Loucy (cell line): Measurements from ENCODE around the gene TMEM81.

Experiments
- EZH2phosphoT487 ChIP-seq: fragments of 200-600 bp; IDR thresholded peaks from 2 replicates; pipeline ENCODE4 v1.6.1; 2018; ENCODE audit warnings: antibody characterized with exemption, mild to moderate bottlenecking, moderate library complexity, borderline replicate concordance
- TF ChIP-seq, protein P1 (sequence below): fragments of 200-600 bp; sonication (generic); conservative IDR thresholded peaks from 2 replicates; pipeline ENCODE4 v1.5.1; 2014; ENCODE audit warnings: mild to moderate bottlenecking, antibody characterized with exemption, low read length

GRCh38 chr1:205066141-205066818 is 18.0 kb downstream of the TMEM81 start:
- TF ChIP-seq, protein P1, sequence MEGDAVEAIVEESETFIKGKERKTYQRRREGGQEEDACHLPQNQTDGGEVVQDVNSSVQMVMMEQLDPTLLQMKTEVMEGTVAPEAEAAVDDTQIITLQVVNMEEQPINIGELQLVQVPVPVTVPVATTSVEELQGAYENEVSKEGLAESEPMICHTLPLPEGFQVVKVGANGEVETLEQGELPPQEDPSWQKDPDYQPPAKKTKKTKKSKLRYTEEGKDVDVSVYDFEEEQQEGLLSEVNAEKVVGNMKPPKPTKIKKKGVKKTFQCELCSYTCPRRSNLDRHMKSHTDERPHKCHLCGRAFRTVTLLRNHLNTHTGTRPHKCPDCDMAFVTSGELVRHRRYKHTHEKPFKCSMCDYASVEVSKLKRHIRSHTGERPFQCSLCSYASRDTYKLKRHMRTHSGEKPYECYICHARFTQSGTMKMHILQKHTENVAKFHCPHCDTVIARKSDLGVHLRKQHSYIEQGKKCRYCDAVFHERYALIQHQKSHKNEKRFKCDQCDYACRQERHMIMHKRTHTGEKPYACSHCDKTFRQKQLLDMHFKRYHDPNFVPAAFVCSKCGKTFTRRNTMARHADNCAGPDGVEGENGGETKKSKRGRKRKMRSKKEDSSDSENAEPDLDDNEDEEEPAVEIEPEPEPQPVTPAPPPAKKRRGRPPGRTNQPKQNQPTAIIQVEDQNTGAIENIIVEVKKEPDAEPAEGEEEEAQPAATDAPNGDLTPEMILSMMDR, result peak; percentile 31
- no peak for TF ChIP-seq EZH2phosphoT487
